Fibroblast of skin of abdomen (primary cell): ENCODE measurements around the gene CLDN19.
A peak's percentile ranks its signal among the peaks of the same experiment; 100 is the strongest.
"Not testable (repeated sequence)": the region's sequence is repeated elsewhere in the genome, so short reads cannot be mapped to it uniquely, and the experiment has no call there.

ENCODE experiments used
- DNase-seq: peaks from one replicate; pipeline ENCODE4 v3.0.0-alpha.2; 2013

Gene CLDN19

DNA sequence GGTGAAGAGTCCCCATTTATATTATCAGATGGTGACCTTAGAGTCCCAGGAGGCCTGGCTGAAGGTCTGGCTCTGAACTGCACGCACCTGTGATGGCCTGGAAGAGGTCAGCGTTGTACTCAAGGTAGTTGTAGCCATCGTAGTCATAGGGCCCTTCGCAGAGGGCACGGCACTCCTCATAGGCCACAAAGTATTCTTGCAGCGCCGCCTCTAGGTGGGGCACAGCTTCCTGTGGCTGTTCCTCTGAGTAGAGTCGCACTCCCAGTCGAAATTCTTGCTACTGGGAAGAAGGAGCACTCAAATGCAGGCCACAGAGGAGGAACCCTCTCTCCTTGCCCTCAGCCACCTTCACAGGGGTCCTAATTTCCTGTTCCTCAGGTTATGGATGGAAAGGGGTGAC, 19.1 kb upstream of the CLDN19 start:
- DNase-seq = no peak

DNA sequence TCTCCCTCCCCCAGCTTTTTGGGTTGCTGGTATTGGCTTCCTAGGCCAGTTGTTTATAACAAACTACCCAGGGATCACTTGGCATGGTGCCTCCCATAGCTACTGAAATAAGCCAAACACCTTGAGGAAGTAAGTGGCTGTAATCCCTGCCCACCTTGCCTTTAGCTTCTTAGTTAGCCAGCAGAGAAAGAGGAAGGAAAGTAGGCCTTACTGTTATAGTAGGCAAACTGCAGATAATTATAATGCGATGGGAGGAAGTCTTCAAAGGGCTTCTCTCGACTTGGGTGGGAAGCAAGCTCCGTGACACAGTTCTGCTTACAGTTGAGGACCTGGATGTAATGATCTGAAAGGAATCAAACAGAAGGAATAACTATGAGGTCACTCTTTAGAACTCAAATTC, 18.6 kb upstream of the CLDN19 start:
- DNase-seq = no peak

DNA sequence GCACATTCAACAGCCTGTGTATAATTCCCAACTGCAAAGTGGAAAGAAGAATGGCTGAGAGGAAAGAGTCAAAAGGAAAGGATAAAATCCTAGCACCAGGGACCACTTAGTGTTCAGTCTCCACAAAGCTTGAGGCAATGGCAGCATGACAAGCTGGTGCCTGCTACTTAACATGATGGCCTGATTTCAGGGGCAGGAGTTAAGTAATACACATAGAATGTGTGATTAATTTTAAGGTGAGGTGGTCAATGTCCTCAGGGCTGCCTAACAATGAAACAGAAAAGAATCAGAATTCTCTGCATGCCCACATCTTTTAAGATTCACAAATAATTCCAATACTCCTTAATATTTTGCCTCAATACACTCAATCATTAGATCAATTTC, 17.8 kb upstream of the CLDN19 start:
- DNase-seq = no peak

DNA sequence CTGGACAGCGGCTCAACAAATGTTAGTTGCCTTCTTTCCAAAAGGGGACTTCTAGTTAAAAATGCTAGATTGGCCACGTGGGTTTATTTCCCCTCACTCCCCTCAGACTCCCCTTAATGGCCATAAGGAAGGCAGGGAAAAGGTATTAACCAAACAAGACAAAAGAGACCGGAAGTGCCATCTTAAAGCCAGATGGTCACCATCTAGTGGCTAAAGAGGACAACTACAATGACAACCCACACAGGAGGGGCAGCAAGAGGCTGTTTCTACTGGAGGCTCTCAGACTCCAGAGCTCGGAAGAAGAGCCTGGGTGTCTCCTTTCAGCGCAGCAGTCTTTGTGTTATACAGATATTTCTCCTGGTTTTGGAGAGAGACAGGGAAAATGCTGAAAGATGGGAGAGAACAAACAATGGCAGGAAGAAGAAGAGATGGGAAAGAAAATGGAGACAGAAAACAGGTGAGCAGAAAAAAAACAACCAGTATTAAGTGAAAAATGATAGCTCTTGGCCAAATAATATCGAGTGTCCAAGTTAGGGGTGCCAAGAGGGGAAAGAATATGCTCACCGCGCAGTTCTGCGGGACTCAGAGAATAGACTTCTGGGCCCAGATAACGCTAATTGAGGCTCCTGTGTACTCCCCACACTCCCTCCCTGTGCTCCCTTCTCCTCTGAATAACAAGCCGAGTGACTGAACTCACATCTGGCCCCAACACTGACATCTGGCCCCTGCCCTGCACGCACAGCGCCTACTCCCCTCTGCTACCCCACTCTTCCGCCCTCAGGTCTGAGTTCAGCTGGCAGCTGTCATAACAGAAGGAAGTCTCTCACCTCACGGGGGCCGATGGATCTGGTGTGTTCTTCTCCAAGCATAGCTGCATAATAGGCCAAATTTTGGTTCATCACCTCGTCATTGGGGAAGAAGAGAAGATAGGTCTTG, 17.2 kb upstream of the CLDN19 start:
- DNase-seq = peak; percentile 61

DNA sequence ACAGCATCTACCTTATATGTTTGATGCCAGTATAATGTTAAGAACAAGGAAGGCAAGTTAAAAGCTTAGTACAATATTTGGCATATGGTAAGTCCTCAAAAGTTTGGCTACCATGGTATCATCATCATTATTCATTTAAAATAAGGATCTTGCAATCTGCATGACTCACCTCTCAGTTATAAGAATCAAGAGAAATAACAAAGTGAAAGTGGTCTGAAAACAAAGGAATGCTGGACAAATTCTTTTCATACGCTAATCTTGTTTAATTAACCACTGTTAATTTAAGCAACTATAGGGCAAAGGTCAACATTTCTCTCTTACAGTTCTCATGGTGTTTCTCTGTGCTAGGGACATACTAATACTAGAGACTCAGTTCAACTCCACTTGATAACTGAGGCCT, 13.0 kb upstream of the CLDN19 start:
- peak; percentile 45 for DNase-seq

DNA sequence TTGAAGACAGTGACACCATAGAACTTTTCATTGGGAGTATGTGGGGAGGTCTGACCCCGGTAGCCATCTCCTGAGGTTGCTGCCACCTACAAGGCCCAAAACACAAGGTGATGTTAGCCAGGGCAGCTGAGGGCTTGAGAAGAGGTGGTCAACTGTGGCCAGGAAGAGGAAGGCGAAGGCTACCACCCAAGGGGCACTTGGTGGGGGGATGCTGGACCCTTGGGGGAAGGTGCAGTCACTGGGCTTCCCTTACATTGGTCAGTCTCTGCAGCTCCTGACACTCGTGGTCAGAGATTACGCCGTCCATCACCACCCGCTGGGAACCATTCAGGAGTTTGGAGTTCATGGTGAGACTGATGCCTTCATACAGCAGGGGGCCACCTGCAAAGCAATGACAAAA, 12.2 kb upstream of the CLDN19 start:
- no peak for DNase-seq

DNA sequence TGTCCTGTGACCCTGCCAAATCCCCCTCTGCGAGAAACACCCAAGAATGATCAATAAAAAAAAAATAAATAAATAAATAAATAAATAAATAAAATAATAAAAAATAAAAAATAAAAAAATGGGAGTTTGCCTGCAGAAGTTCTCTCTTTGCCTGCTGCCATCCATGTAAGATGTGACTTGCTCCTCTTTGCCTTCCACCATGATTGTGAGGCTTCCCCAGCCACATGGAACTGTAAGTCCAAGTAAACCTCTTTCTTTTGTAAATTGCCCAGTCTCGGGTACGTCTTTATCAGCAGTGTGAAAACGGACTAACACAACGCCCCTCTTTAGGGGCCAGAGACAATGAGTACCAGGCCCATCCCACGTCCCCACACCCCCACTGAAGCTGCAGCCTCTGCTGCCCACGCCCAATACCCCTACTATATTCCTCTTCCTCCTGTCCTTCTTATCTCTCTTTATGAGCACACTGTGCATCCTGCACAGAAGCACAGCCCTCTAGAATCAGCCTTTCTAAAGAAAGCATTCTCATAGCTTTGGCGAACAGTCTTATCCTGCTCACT, 11.6 kb upstream of the CLDN19 start:
- not testable (repeated sequence) for DNase-seq

DNA sequence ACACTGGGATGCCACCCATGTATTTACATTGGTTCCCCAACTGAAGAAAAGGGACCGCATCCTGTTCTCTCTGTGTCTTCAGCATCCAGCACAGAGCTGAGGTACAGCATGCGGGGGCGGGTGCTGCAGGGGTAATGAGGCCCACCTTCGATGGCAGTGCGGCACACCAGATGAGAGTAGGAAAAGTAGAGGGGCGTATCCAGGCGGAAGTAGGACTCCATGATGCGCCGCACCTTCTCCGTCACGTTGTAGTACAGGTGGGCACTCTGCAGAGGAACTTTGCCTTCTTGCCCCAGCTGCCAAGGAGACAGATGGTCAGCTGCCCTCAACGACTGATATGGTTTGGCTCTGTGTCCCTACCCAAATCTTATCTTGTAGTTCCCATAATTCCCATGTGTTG, 10.0 kb upstream of the CLDN19 start:
- no peak for DNase-seq

DNA sequence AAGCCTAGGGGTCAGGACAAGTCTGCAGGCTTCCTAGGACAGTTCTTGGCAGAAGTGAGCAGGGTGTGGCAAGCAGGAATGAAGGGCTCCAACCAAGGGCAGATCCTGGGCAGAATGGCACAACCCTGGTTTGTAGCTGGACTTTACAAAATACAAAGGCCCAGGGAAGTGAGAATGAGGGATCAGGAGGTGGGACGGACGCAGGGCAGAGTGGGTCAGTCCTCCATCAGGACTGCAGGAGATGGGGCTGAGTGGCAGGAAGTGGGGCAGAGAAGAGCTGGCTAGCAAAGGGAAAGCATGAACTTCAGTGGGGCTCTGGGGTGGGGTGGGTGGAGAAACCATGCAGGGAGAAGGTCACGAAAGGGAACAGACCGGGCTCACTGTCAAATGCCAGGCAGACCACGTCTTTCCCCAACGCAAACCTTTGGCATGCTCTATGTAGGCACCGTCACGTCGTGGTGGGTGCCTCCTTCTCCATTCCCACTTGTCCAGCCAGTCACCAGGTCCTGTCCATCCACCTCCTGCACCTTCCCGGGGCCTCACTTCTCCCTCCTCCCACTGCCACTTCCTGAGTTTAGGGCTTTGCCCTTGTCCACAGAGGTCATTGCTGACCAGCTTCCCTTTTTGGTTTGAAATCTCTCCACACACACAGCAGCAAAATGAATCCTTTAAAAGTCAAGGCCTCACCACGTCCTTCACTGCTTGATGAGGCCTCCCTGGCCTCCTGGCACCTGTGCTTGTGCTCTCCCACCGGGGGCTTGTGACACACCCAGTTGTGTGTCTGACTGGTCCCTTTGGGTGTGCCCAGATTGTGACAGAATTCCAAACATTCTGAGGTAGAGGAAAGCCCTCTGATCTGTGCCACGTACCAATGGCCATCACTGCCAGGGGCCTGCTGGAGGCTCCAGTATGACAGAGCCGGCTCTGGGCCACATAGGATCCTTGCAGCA, 8.7 kb upstream of the CLDN19 start:
- DNase-seq = no peak

DNA sequence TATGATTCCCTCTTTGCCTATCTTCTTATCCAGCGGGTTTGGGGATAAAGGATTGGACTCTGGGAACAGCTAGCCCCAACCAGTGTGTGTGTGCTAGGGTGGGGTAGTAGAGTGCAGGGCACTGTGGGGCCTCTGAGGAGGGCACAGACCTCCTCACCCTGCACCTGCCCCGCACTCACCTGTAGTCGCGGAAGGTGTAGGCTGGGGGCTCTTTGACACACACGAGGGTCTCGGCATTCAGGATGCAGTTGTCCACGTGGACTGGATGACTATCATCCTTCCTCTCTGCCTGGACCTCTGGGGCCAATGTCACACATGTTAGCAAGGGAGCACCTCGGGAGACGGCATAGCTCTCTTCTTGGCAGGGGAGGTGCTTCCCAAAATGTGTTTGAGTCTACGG, 8.0 kb upstream of the CLDN19 start:
- DNase-seq = no peak

DNA sequence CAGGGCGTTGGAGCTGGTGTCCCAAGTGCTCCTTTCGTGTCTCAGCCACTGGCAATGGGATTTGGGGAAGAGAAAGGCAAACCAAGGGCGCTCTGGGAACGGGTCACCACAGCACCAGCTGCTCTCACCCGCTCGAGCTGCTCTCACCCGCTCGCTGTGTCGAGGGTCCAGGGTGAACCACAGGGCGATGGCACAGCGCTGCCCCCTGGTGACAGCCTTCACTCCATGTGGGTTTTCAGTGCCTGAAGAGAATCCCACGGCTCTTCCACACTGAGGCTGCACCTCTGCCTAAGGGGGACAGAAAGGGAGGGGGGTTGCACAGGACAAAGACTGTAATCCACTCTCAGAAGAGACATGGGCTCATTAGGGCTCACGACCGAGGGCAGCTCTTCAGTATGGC, 7.1 kb upstream of the CLDN19 start:
- DNase-seq = no peak

DNA sequence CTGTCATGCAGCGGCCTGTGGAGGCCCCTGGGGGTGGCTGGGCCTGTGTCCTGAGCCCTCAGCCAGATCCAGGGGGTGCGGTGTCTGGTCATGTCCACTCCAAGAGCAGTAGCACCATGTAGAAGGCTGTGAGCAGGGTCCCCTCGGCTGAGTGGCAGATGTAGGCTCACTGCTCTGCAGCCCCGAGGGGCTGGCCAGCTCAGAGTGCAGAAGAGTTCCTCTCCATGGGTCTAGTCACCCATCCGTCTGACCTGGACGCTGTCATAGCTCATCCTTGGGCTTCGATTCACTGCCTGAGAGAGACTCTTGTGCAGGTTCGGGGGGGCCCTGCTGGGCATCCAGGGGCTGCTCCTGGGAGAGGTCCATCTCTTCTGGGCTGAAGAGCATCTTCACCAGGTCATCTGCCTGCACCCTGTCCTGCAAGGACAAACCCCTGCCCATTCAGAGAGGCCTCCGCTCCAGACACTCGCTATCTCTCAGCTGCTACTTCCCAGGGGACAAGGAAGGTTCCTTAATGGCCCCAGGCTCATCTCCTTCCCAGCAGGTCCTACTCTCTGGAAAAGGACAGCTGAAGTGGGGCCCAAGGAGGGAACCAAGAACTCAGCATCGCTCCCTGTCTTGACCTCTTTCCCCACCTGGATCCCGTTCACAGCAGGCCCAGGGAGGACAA, 6.5 kb upstream of the CLDN19 start:
- DNase-seq = no peak

DNA sequence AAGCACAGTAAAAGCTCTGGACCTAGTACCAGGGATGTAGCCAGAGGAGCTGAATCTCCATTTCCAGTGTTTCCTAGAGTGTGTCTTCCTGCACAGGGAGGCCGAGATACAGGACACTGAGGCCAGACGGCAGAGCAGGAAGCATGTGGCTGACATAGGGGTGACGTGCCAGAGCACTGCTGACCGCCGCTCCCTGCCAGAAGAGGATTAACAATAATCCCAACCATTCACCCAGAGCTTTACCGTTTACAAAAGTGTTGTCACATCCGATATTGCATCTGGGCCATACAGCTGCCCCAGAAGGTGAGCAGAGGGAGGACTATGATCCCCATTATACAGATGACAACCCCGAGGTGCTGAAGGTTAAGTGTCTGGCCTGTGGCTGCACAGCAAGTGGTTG, 5.8 kb upstream of the CLDN19 start:
- DNase-seq = no peak

DNA sequence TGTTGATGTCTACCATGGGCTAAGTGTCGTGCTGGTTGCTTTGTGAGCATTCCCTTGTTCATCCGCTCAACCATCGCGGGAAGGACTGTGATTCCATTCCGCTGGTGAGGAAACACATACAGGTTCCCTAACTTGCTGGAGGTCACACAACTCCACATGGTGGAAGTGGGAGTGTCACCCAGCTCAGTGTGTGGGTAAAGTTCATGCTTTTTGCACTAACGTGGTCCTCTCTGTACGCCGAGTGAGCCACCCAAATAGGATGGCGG, 4.0 kb upstream of the CLDN19 start:
- no peak for DNase-seq

DNA sequence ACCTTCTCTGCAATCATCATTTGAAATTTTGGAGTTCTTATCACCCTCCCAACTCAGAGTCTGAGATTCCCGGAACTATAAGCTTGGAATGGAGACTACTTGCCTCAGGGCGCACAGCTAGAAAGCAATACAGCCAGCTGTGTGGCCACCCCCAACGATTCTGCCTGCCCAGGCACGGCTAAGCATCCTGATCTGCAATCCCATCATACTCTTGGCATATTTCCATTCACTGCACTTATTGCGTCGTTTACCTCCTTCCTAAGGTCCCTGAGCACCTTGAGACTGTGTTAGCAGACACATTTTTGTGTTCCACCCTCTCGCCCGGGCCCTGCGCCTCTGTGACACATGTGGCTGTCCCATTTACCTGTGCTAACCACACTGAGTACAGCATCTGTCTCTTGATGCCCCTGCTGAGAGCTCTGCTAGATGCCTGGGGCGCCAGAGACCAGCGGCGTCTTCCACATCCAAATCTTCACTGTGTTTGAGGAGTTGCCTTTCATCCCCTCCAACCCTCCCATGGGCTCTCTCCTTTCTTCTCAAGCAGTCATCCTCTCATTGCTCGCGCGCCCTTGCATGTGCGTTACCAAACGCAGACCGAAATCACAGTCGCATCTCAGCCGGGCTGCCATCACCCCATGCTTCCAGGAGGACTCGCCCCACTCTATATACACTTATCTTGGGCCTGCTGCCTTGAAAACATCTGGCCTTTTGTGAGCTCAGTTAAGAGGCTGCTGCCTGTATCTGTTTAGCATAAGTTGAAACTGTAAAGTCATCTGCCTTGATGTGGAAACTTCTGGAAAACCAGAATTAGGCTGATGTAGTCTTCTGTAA, 3.5 kb upstream of the CLDN19 start:
- DNase-seq = no peak

DNA sequence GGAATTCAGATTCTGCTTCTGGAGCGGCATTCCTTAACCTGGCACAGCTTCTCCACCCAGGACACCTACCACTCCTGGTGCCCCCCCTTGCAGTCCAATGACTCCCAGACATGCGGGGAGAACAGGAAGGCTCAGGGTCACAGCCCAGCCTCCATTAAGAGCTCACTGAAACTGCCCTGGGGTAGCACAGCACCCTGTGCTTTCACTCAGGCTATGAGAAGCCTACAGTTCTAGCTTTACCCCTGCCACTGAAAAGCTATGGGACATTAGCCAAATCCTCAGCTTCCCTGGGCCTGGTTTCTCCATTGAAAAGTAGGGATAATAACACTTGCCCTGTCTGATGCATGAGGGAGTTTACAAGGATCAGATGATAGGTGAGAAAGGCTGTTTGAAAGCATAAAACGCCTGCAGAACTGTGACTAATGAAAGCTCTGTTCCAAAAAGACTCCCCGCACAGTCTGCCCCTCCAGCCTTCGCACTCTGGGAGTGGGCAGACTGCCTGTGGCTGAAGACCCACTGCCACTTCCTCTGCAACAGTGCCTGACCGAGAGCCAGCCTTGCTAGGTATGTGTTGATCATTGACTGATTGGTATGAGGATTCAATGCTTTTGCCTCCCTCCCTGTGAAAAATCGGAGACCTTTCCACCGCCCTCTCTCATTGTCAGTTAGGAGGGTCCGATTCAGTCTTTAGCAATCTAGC, 2.7 kb upstream of the CLDN19 start:
- DNase-seq = no peak

DNA sequence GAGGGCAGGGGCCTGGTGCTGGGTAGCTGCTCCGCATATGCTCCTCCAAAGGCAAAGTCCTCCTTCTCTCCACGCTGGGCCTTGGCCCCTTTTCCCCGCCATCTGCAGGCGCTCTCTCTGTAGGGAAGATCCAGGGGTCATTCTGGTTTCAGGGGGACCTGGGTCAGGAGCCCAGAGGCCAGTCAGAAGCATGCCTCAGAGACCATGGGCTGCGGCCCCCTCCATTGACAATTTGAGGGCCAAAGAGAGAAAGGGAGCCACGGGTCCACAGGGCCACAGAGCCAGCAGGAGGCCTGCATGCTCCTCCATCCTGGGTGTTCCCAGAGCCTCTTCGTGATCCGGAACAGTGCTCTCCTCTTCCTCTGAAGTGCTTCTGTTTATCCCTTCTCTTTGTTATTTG, 2.1 kb upstream of the CLDN19 start:
- DNase-seq = no peak

DNA sequence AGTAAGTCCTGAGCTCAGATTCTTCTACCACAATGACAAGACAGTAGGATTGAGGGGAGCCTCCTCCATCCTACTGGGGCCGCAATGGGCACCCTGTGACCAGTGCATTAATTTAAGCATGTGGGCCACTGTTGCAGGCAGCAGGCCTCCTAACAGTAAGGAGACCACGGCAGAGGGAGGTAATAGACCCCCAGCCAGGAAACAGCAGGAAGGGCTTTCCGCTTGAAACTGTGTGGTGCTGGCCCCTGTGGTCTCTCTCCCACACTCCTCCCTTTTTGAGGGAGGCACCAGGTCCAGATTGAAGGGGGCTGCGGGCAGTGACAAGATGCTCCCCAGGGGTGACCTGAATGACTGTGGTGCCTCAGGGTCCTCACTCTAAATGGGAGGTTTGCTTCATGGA, 1.7 kb upstream of the CLDN19 start:
- no peak for DNase-seq

DNA sequence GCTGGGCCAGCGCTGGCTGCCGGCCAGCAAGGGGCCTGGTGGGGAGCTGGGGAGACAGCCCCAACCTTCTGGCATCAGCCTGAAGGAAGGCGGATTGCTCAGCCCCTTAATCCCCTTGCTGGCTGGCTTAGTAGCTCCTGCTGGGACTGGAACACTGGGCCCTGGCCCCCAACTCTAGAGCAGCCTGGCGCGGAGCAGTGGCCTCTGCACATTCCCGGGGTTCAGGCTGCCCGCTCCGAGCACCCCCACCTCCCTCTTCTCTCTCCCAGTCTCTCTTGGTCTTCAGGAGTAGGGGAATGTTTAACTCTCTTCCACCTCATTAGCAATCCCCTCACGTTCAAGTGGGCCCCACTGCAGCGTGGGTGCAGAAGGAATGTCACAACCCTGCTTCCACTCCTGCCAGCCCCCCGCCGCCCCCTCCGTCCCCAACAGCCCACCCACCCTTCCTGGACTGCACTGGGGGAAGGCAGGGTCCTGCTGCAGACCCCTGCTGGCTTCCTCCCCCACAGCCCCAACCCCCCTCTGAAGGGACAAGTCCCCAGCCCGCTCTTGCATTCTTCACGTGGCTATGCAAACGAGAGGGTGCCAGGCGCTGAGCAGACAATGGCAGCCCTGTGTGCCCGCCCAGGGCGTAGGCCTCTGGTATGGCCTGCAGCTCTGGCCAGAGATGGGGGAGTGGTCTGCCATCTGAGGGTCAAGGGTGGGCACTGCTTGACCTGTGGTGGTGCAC, 980 bp upstream of the CLDN19 start:
- no peak for DNase-seq

DNA sequence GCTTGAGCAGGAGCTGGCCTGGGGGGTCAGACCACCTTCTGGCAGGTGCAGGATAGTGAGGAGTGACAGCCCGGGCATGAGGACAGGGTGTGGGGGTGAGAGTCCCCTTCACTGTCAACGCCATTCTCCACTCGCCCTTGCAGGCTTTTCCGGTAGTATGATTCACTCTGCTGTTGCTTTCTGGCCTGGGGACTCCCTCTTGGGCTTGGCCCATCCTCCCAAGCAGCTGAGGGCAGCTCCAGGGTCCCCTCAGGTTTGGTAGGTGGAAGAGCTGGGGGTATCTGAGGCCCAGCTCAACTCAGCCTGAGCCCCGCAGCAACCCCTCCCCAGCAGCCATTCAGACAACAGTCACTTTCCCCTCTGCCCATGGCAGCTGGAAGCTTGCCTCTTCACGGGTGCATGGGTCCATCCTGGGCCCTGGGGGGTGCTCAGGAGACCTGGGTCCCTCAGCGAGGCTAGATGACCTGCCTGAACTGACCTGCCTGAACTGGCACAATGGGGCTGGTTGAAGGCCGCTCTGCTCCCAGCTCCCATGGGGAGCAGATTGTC, 1.3 kb downstream of the CLDN19 start:
- DNase-seq = no peak
